RWPE2 (cell line): ENCODE results near the gene SLC2A2.

Source experiments
- ATAC-seq: fragments of 200-7000 bp; cut with Tn5 transposase; 3 replicates; pipeline ENCODE4 v1.9.1; 2021; ENCODE audit warnings: low read depth
- DNase-seq: peaks from one replicate; pipeline ENCODE4 v3.0.0-alpha.2; 2020; ENCODE audit warnings: low spot score
- H3K27ac ChIP-seq: fragments of 450-650 bp; 2 replicates; pipeline ENCODE4 v1.5.1; 2017; ENCODE audit warnings: mild to moderate bottlenecking; ENCODE audit not compliant: poor library complexity, severe bottlenecking
- H3K27me3 ChIP-seq: fragments of 250-450 bp; sonication (Bioruptor Pico); 2 replicates; pipeline ENCODE4 v1.5.1; 2021; ENCODE audit warnings: mild to moderate bottlenecking, moderate library complexity; ENCODE audit not compliant: insufficient read depth, poor library complexity, severe bottlenecking
- H3K36me3 ChIP-seq: fragments of 250-450 bp; sonication (Bioruptor Pico); 2 replicates; pipeline ENCODE4 v1.5.1; 2020; ENCODE audit warnings: low read depth, mild to moderate bottlenecking, moderate library complexity
- H3K4me1 ChIP-seq: fragments of 250-450 bp; sonication (Bioruptor Pico); 2 replicates; pipeline ENCODE4 v1.5.1; 2021; ENCODE audit warnings: mild to moderate bottlenecking, moderate library complexity; ENCODE audit not compliant: insufficient read depth, poor library complexity, severe bottlenecking
- H3K4me3 ChIP-seq: fragments of 250-450 bp; sonication (Bioruptor Pico); 2 replicates; pipeline ENCODE4 v1.5.1; 2021; ENCODE audit warnings: mild to moderate bottlenecking, moderate library complexity; ENCODE audit not compliant: severe bottlenecking
- H3K9me3 ChIP-seq: fragments of 250-450 bp; sonication (Bioruptor Pico); 2 replicates; pipeline ENCODE4 v1.5.1; 2021; ENCODE audit warnings: mild to moderate bottlenecking, moderate library complexity; ENCODE audit not compliant: severe bottlenecking
- CTCF ChIP-seq: fragments of 450-650 bp; IDR thresholded peaks from one replicate; pipeline ENCODE4 v1.5.1; 2017; ENCODE audit warnings: mild to moderate bottlenecking, moderate library complexity; ENCODE audit not compliant: poor library complexity, severe bottlenecking

The SLC2A2 gene

GRCh38 chr3:171021377-171021776 is 5.1 kb downstream of the SLC2A2 start:
- no peak for ATAC-seq
- no peaks in the 10 kb centered on the region for H3K9me3 ChIP-seq
- H3K36me3 ChIP-seq, result no peaks in the 10 kb centered on the region
- no peak for TF ChIP-seq CTCF
- DNase-seq, result no peak
- no peaks in the 10 kb centered on the region for H3K4me1 ChIP-seq
- no peaks in the 10 kb centered on the region for H3K27me3 ChIP-seq
- H3K27ac ChIP-seq, result no peak overlapping the region
- no peak overlapping the region for H3K4me3 ChIP-seq

- H3K36me3 ChIP-seq, result no peaks in the 10 kb centered on the region
- H3K27ac ChIP-seq, result no peak overlapping the region
Observed at GRCh38 chr3:171018156-171018935, 8.2 kb downstream of the SLC2A2 start.

DNA sequence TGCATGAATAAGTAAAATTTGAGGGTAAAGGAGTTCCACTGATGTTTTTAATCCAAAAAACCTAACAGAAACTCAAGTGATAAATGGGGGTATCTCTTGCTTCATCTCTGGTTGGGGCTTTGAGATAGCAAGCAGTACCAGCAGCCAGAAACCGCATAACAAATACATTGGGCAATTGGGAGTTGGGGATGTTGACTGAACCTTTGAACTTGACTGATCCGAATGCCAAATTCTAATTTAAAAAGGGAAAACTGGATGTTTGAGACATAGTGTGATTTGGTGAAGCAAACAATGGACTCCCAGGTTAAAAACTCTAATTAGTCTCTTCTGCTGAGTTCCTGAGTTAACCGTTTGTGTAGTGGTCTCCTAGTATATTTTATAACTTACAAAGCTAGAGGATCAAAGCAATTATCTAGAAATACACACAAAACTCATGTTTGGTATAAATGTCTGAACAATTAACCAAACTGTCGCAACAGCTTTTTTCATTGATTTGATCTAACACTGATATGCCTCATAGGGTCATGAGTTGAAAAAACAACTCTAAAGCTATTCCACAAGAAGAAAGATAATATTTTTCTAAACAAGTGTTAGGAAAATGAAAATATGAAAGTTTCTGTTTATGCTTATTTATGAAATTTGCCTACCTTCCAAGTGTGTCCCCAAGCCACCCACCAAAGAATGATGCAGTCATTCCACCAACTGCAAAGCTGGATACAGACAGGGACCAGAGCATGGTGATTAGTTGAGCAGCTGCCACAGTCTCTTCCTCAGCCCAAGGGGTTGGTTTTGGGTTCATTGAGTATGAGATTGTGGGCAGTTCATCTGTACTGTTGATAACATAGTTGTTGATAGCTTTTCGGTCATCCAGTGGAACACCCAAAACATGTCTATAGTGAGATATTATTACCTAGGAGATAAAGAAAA is 12.4 kb downstream of the SLC2A2 start:
- H3K9me3 ChIP-seq, result no peaks in the 10 kb centered on the region
- DNase-seq, result no peak
- no peaks in the 10 kb centered on the region for H3K36me3 ChIP-seq
- TF ChIP-seq CTCF, result no peak
- H3K4me3 ChIP-seq, result no peak overlapping the region
- ATAC-seq, result no peak
- no peak overlapping the region for H3K27ac ChIP-seq
- H3K27me3 ChIP-seq, result no peaks in the 10 kb centered on the region
- H3K4me1 ChIP-seq, result no peaks in the 10 kb centered on the region

More at GRCh38 chr3:171018156-171018935, 8.2 kb downstream of the SLC2A2 start:
- no peaks in the 10 kb centered on the region for H3K27me3 ChIP-seq
- TF ChIP-seq CTCF, result peak; percentile 9
- no peaks in the 10 kb centered on the region for H3K4me1 ChIP-seq
- no peaks in the 10 kb centered on the region for H3K9me3 ChIP-seq
- ATAC-seq, result no peak
- no peak for DNase-seq
- no peak overlapping the region for H3K4me3 ChIP-seq

- TF ChIP-seq CTCF, result no peak
- Histone ChIP-seq H3K4me1 (no peaks in the 10 kb centered on the region), H3K4me3 (no peak overlapping the region), H3K36me3 (no peaks in the 10 kb centered on the region), H3K27me3 (no peaks in the 10 kb centered on the region), H3K9me3 (no peaks in the 10 kb centered on the region), H3K27ac (no peak overlapping the region)
- DNase-seq, result no peak
- ATAC-seq, result no peak
Observed at GRCh38 chr3:171011873-171012336, 14.6 kb downstream of the SLC2A2 start.
